Epithelial cell of proximal tubule (primary cell): Measurements from ENCODE around the gene WNT10A. TPM values are rescaled to one million over a fixed set of nuclear protein-coding genes. Genes with fewer than 3 reads are reported as not detected.
A peak's percentile ranks its signal among the peaks of the same experiment; 100 is the strongest.

Experiments used
- DNase-seq: peaks from one replicate; pipeline ENCODE4 v3.0.0-alpha.2; 2011; ENCODE audit warnings: low read depth
- H3K4me3 ChIP-seq: 2 replicates; pipeline ENCODE4 v1.5.1; 2011; ENCODE audit warnings: low read depth, mild to moderate bottlenecking, low read length
- CTCF ChIP-seq: conservative IDR thresholded peaks from 2 replicates; pipeline ENCODE4 v1.5.1; 2012; ENCODE audit warnings: low read depth, mild to moderate bottlenecking, low read length
- total RNA-seq: library from RNA; depleted of rRNA; stranded (reverse); fragments of >200 nt; gene quantifications from 2 replicates; pipeline ENCODE4 v1.2.3, GENCODE V29; 2015

WNT10A gene
- total RNA-seq, 1 donor from 2014 or later: 1.2 TPM

DNA sequence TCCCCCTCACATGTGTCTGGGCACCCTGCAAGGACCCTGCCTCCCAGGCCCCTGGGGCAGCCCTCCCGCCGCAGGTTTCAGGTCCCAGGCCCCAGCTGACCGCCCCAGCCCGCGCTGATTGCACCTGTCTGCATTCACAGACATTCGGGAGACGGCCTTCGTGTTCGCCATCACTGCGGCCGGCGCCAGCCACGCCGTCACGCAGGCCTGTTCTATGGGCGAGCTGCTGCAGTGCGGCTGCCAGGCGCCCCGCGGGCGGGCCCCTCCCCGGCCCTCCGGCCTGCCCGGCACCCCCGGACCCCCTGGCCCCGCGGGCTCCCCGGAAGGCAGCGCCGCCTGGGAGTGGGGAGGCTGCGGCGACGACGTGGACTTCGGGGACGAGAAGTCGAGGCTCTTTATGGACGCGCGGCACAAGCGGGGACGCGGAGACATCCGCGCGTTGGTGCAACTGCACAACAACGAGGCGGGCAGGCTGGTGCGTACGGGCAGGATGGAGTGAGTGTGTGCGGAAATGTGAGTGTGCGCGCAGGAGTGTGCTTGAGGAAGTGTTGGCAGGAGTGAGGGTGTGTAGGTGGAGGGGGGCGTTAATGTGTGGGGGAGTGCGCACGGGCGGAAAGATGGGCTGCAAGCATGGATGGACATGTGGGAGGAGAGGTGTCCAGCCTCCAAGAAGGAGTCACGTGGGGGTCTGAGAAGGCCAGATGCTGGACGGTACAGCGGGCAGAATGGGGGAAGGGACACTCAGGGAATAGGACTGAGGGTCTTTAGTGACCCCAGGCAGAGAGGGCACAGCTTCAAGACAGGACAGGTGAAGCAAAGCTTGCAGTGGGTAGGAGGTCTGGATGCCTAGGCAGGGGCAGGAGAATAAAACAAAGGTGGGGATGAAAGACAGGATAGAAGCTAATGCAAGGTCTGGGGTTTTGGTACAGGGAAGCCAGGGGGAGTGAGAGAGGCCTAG lies 9.0 kb upstream of the WNT10A start:
- no peak for DNase-seq
- no peak overlapping the region for H3K4me3 ChIP-seq
- TF ChIP-seq CTCF: no peak

GRCh38 chr2:218872645-218873358 lies 7.8 kb upstream of the WNT10A start:
- DNase-seq: no peak
- no peak overlapping the region for H3K4me3 ChIP-seq
- no peak for TF ChIP-seq CTCF

- DNase-seq: no peak
- TF ChIP-seq CTCF: no peak
- H3K4me3 ChIP-seq: no peak overlapping the region
Observed at GRCh38 chr2:218873359-218874194, 7.1 kb upstream of the WNT10A start.

DNA sequence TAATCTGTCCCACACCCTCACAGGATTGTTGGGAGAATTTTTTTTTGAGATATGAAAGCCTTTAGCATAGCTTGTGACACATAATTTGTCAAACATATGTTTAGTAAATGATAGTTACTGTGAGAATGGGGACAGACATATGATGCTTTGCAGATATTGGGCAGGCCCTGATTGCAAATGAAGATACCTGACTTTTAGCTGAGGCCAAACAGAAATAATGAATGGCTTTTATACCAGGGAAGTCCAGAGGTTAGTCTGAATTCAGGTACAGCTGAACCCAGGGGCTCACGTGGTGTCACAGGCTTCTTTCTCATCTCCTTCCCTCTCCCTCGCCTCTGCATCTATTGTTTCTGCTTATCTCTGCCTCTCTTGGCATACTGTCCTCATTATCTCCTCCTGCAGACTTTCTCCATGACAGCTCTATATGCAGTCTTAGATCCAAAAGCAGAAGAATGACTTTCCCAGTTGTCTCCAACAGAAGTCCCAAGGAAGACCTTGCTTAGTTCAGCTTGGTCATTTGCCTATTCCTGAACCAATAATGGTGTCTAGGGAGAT lies 4.9 kb upstream of the WNT10A start:
- no peak overlapping the region for H3K4me3 ChIP-seq
- TF ChIP-seq CTCF: no peak
- DNase-seq: no peak

GRCh38 chr2:218876562-218877219 lies 4.0 kb upstream of the WNT10A start:
- peak; percentile 98 for TF ChIP-seq CTCF
- H3K4me3 ChIP-seq: no peak overlapping the region

GRCh38 chr2:218877331-218877730 lies 3.3 kb upstream of the WNT10A start:
- TF ChIP-seq CTCF: no peak
- DNase-seq: no peak
- H3K4me3 ChIP-seq: no peak overlapping the region

More at GRCh38 chr2:218876562-218877219, 4.0 kb upstream of the WNT10A start:
- no peak for DNase-seq
